Left ventricle myocardium inferior (tissue), 1 donor: Measurements from ENCODE around the gene CHD3. TPM values are rescaled to one million over a fixed set of nuclear protein-coding genes. Genes with fewer than 3 reads are reported as not detected.

Experiments
- DNase-seq: peaks from one replicate; pipeline ENCODE4 v3.0.0-alpha.2; 2020
- H3K27ac ChIP-seq: fragments of 200-600 bp; replicated peaks from 2 replicates; pipeline ENCODE4 v1.8.0; 2021
- H3K27me3 ChIP-seq: fragments of 200-600 bp; 2 replicates; pipeline ENCODE4 v1.8.0; 2021; ENCODE audit warnings: low read depth
- H3K36me3 ChIP-seq: fragments of 200-600 bp; 2 replicates; pipeline ENCODE4 v1.8.0; 2021
- H3K4me1 ChIP-seq: fragments of 200-600 bp; 2 replicates; pipeline ENCODE4 v1.8.0; 2021
- H3K4me3 ChIP-seq: fragments of 200-600 bp; 2 replicates; pipeline ENCODE4 v1.8.0; 2021; ENCODE audit warnings: mild to moderate bottlenecking, moderate library complexity
- H3K9me3 ChIP-seq: fragments of 200-600 bp; replicated peaks from 2 replicates; pipeline ENCODE4 v1.8.0; 2021
- intact Hi-C: fragments of 100-400 bp; cut with micrococcal nuclease; formaldehyde crosslinking; loops from one replicate; pipeline ENCODE4 v1.11.0; 2022
- total RNA-seq: library from RNA; stranded (reverse); fragmentation: NEBNext Ultra II Directional; extraction: Animal tissue kit (Norgen Biotek cat#: 25700); gene quantifications from one replicate; pipeline ENCODE4 v1.2.1, GENCODE V29; 2021
- TF ChIP-seq, protein P1 (sequence below): fragments of 200-600 bp; IDR thresholded peaks from 2 replicates; pipeline ENCODE4 v1.8.0; 2021; ENCODE audit warnings: antibody characterized with exemption, mild to moderate bottlenecking, borderline replicate concordance
- donor health status: DM: no; HTN: yes; CAD: no; lungs with severe emphysema.

CHD3 gene
- total RNA-seq, 1 donor from 2014 or later: 15.6 TPM

DNA sequence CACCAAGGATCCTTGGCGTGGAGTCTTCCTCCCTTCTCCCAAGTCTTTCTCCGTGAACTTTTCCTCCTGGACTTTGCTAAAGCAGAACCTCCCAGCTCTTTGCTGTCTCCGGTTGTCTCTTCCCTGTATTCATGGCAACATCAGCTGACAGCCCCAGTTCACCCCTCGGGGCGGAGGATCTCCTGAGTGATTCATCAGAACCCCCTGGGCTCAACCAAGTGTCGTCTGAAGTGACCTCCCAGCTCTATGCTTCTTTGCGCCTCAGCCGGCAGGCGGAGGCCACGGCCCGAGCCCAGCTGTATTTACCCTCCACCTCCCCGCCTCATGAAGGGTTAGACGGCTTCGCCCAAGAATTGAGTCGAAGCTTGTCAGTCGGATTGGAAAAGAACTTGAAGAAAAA, 44.4 kb downstream of the CHD3 start:
- no peaks in the 10 kb centered on the region for H3K9me3 ChIP-seq
- H3K27ac ChIP-seq: peak overlapping the region; percentile 85
- no peaks in the 10 kb centered on the region for H3K27me3 ChIP-seq
- DNase-seq: no peak
- peak overlapping the region; percentile 89 for H3K4me3 ChIP-seq
- peaks cover 31% of the 10 kb centered on the region for H3K4me1 ChIP-seq
- intact Hi-C loops: no loop called here
- H3K36me3 ChIP-seq: peaks cover 34% of the 10 kb centered on the region
- TF ChIP-seq, protein P1, sequence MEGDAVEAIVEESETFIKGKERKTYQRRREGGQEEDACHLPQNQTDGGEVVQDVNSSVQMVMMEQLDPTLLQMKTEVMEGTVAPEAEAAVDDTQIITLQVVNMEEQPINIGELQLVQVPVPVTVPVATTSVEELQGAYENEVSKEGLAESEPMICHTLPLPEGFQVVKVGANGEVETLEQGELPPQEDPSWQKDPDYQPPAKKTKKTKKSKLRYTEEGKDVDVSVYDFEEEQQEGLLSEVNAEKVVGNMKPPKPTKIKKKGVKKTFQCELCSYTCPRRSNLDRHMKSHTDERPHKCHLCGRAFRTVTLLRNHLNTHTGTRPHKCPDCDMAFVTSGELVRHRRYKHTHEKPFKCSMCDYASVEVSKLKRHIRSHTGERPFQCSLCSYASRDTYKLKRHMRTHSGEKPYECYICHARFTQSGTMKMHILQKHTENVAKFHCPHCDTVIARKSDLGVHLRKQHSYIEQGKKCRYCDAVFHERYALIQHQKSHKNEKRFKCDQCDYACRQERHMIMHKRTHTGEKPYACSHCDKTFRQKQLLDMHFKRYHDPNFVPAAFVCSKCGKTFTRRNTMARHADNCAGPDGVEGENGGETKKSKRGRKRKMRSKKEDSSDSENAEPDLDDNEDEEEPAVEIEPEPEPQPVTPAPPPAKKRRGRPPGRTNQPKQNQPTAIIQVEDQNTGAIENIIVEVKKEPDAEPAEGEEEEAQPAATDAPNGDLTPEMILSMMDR: no peak

DNA sequence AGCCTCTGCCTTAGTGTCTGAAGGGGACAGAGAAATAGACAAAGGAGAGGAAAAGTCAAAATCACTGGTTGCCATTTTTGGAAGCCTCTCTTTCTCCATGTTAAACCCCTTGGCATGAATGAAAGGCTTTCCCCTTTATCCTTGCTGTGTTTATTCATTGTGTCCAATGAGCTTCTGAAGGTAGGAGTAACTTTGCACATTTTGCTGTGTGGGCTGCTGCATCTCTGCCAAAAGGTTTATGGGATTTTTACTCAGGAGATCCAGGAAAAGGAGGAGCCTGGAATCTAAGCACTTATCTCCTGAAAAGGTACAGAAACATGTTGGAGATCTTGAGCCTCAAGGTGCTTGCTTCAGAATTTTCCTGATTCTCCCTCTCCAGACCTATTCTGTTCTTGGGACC, 47.3 kb downstream of the CHD3 start:
- Histone ChIP-seq H3K9me3 (no peaks in the 10 kb centered on the region), H3K27ac (no peak overlapping the region), H3K4me3 (no peak overlapping the region), H3K36me3 (peaks cover 61% of the 10 kb centered on the region), H3K4me1 (peaks cover 26% of the 10 kb centered on the region), H3K27me3 (no peaks in the 10 kb centered on the region)
- intact Hi-C loops: no loop called here
- DNase-seq: no peak
- TF ChIP-seq, protein P1: no peak

DNA sequence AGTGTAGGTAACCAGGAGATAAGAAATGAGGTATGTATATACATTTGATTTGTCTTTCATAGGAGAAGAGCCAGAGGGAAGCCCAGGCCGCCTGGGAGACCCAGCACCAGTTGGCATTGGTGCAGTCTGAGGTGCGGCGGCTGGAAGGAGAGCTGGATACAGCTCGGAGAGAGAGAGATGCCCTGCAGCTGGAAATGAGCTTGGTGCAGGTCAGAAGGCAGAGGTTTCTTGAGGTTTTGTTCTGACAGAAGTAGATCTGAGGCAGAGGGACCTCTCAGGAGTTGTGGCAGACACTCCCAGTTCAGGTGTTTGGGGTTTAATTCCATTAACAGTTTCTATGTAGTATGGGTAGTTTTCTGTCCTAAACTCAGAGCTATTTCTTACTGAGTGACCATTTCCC, 51.4 kb downstream of the CHD3 start:
- H3K27me3 ChIP-seq: no peaks in the 10 kb centered on the region
- no peaks in the 10 kb centered on the region for H3K4me1 ChIP-seq
- TF ChIP-seq, protein P1: no peak
- intact Hi-C loops: no loop called here
- H3K4me3 ChIP-seq: no peak overlapping the region
- no peak overlapping the region for H3K27ac ChIP-seq
- peaks cover 89% of the 10 kb centered on the region for H3K36me3 ChIP-seq
- H3K9me3 ChIP-seq: no peaks in the 10 kb centered on the region
- DNase-seq: no peak

DNA sequence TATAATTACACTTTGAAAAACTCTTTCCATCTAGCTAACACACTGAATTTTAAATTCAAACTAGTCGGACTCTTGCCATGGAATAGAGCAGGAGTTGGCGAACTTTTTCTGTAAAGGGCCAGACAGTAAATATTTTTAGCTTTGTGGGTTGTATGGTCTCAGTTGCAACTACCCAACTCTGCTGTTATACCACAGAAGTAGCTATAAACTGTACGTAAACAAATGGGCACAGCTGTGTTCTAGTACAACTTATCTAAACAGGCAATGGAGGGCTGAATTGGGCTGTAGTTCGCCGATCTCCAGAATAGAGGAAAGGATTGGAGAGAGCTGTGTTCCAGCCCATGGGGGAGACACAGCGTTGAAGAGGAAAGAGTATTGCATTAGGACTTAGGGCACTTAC, 52.2 kb downstream of the CHD3 start:
- Histone ChIP-seq H3K27ac (no peak overlapping the region), H3K9me3 (no peaks in the 10 kb centered on the region), H3K36me3 (peaks cover 92% of the 10 kb centered on the region), H3K4me3 (no peak overlapping the region), H3K4me1 (no peaks in the 10 kb centered on the region), H3K27me3 (no peaks in the 10 kb centered on the region)
- intact Hi-C loops: no loop called here
- DNase-seq: no peak
- TF ChIP-seq, protein P1: no peak

DNA sequence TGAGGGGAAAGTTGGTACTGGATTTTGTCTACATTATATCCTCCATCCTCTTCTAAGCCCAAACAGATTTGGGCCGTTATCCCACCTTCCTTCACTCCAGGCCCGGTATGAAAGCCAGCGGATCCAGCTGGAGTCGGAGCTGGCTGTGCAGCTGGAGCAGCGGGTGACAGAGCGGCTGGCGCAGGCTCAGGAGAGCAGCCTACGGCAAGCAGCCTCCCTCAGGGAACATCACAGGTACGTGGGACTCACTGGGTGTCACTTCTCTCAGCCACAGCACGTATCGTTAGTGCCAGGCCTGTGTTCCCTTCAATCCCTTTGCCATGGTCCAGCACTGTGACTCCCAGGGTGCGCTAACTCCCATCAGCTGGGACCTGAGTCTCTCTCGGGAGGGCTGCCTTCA, 54.7 kb downstream of the CHD3 start:
- Histone ChIP-seq H3K27me3 (no peaks in the 10 kb centered on the region), H3K4me1 (no peaks in the 10 kb centered on the region), H3K27ac (no peak overlapping the region), H3K36me3 (peaks cover 93% of the 10 kb centered on the region), H3K4me3 (no peak overlapping the region), H3K9me3 (no peaks in the 10 kb centered on the region)
- intact Hi-C loops: no loop called here
- TF ChIP-seq, protein P1: no peak
- no peak for DNase-seq

DNA sequence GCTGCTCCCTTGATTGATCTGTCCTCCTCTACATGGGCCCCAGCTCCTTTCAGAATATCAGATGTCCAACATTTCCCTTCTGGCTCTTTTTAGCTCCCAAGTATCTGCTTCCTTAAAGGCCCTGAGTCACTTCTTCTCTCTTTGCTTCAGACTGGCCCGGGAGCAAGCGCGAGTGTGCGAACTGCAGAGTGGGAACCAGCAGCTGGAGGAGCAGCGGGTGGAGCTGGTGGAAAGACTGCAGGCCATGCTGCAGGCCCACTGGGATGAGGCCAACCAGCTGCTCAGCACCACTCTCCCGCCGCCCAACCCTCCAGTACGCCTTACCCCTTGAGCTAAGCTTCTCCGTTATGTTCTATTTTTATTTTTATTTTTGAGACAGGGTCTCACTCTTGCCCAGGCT, 55.7 kb downstream of the CHD3 start:
- intact Hi-C loops: no loop called here
- peaks cover 96% of the 10 kb centered on the region for H3K36me3 ChIP-seq
- no peaks in the 10 kb centered on the region for H3K4me1 ChIP-seq
- no peaks in the 10 kb centered on the region for H3K9me3 ChIP-seq
- no peak overlapping the region for H3K4me3 ChIP-seq
- TF ChIP-seq, protein P1: no peak
- no peak overlapping the region for H3K27ac ChIP-seq
- no peak for DNase-seq
- H3K27me3 ChIP-seq: no peaks in the 10 kb centered on the region
